ENCODE data around the gene HSF2BP.

Gene HSF2BP

DNA sequence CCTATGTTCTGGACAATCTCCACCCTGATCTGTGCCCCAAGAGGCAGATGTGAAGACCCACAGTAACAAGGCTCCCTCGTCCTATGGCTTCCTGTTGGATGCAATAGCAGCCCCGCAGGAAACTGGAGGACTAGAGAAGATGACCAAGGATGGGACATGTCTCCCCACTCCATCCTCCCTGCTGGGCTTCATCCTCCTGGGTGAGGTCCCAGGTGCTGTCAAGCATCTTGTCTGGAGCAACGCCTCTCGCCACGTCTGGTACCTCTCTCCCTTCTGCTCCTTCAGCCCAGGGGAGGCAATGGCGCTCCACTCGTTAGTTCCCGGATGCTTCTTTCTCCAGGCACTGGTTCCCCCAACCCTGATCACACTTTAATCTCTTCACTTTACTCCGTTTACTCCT, 11.1 kb downstream of the HSF2BP start:
- DNase-seq = no peak

DNA sequence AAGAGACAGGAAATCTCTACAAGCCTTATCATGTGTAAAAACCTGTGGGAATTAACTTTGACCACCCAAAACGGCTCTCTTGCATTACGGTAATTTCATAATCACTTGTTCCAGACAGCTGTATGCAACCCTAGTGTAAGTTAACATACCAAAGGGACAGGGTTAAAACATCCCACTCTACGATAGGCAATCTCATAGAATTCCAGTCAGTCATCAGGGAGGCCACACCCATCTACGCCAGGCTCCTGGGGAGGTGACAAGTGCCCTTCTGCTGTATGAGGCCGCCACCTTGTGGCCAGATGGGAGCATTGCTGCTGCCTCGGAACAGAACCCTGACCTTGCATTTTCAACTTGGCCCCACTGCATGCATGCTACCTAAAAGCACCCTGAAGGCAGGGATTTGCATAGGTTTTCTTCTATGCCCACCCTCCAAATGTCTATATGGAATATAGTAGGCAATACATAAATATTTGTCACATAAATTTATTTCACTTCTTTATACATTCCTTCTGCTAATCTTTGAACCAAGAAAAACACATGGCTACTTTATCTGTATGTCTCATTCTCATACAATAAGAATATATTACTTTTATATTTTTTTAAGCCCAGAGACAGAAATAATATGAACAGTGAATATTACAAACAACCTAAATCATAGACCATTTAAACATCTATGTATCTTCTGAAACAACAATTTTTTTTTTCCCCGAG, 12.6 kb downstream of the HSF2BP start:
- DNase-seq = peak; percentile 76

DNA sequence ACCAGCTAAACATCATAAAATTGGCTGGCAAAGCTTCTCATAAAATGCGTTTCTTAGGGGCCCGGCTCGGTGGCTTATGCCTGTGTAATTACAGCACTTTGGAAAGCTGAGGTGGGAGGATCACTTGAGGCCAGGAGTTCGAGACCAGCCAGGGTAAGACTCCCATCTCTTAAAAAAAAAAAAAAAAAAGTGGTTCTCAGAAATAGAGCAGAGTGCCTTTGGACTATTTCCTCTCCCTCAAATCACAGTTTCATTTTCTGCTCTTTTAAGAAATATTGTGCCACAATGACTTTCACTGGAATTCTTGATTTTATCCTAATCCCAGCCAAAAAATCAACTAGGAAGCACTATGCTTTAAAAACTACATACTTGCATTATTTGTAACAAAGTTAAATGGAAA, 13.3 kb downstream of the HSF2BP start:
- no peak for DNase-seq

DNA sequence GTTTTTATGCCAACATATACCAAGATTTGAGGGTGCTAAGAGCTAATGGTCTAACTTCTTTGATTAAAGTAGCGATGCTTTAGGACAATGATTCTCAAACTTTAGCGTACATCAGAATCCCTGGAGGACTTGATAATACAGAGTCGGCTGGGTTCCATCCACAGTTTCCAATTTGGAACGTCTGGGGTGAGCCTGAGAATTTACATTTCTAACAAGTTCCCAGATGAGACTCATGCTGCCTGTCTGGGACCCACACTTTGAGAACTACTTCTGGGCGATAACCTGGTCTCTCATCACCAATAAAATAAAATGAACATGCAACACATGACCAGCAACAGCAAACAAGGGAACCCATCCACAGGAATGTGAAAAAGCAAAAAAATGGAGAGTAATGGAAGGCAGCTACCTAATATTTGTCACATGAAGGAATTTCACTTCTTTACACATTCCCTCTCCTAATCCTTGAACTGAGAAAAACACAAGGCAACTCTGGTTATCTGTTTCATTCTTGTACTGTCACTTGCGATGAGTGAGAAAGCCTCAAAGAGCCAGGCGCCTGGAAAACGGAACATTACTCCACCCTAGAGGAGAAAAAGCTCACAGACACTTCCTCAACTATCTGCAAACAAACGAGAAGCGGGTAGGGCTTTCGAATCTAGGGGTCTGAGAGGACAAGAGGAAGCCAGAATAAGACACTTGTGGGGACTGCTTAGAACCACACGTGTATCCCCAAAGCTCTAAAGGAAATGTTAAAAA, 14.0 kb downstream of the HSF2BP start:
- DNase-seq = no peak

- DNase-seq = no peak
These were observed 14.7 kb downstream of the HSF2BP start for GRCh38 chr21:43644609-43645008.

- DNase-seq = no peak
These were observed 15.2 kb downstream of the HSF2BP start for GRCh38 chr21:43644071-43644470.

- no peak for DNase-seq
These were observed 16.1 kb downstream of the HSF2BP start for GRCh38 chr21:43643193-43643592.

- no peak for DNase-seq
These were observed 18.9 kb downstream of the HSF2BP start for GRCh38 chr21:43640400-43640799.

DNA sequence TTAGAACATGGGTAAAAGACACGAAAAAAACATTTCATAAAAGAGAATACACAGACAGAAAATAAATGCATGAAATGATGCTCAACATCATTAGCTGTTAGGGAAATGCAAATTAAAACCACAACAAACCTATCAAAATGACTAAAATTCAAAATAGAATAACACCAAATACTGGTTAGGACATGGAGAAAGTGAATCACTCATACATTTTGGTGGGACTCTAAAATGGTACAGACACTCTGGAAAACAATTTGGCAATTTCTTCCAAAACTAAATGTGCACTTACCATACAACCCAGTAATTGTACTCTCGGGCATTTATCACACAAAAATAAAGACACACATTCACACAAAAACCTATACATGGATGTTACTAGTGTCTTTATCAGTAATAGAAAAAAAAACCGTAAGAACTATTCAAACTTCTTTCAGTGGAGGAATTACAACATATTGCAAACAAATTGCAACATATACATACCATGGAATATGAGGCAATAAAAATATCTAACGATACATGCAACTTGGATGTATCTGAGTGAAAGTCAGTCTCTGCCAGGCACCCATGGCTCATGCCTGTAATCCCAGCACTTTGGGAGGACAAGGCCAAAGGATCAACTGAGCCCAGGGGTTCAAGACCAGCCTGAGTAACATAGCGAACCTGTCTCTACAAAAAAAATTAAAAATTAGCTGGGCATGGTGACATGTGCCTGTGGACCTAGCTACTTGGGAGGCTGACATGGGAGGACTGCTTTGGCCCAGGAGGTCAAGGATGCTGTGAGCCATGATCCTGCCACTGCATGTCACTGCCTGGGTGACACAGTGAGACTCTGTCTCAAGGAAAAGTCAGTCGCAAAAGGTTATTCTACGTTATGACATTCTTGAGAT, 19.6 kb downstream of the HSF2BP start:
- no peak for DNase-seq

- no peak for DNase-seq
These were observed 21.6 kb downstream of the HSF2BP start for GRCh38 chr21:43637530-43638158.

DNA sequence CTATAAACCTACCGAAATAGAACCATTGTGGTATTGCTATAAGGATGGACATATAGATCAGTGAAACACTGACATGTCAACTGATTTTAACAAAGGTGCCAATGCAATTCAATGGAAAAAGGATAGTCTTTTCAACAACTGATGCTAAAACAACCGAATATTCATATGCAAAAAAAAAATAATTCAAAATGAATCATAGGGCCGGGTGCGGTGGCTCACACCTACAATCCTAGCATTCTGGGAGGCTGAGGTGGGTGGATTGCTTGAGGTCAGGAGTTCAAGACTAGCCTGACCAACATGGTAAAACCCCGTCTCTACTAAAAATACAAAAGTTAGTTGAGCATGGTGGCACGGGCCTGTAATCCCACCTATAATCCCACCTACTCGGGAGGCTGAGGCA, 23.9 kb downstream of the HSF2BP start:
- DNase-seq = no peak

DNA sequence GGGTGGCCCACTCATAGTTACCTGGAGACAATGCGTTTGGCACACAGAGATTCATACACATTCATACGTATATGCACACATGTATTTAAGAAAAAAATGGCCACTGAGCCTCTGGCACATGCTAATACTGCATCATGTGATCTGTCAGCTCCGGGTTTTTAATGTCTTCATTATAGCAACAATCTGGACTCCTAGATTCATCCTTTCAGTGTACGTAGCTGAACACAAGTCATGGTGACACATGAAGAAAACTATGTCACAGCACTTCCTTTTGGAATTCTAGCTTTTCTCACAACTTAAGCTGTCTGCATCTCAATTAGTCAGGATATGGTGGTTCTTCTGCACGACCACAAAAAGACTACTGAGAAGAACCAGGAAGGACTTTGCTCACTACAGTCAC, 24.7 kb downstream of the HSF2BP start:
- DNase-seq = no peak

- no peak for DNase-seq
These were observed 26.8 kb downstream of the HSF2BP start for GRCh38 chr21:43632373-43632905.

- no peak for DNase-seq
These were observed 27.7 kb downstream of the HSF2BP start for GRCh38 chr21:43631411-43632107.

GRCh38 chr21:43627527-43627926, 31.8 kb downstream of the HSF2BP start:
- no peak for DNase-seq

DNA sequence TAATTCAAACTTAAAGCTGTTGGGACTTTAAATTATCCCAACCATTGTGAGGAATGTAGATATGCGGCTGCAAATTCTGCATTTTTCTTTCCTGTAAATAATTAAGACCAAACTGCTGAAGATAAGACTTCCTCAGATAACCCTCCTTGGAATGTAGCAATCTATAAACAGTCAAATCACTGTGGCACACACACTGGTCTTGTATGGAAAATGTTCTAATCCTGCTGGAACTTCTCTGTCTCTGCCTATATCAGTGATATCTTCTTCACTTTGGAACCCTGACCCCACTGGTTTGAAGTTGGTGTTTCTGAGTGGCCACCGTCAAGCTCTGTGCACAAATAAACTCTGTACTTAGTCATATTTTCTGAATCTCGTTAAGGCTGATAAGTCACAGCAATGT, 32.9 kb downstream of the HSF2BP start:
- no peak for DNase-seq

- no peak for DNase-seq
These were observed 34.9 kb downstream of the HSF2BP start for GRCh38 chr21:43624339-43624738.

DNA sequence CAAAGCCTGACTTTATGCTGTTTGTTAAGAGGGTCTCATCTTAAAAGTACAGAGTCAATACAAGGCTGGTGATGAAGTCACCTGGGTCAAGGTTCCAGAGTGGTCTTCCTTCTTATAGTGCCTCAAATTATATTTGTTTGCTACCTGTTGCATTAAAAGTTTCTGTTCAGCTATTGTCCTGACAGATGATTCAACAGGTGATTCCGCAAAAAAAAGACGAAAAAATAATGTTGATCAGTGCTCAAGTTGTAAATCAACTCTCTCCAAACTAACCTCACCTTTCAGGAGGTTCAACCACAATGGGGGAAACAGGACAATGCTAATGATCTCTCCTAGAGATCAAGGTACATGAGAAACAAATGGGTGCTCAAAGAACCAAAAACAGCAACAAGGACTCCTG, 35.7 kb downstream of the HSF2BP start:
- DNase-seq = no peak

GRCh38 chr21:43622796-43623195, 36.5 kb downstream of the HSF2BP start:
- DNase-seq = no peak

GRCh38 chr21:43619856-43620255, 39.4 kb downstream of the HSF2BP start:
- DNase-seq = no peak

- no peak for DNase-seq
These were observed 39.9 kb downstream of the HSF2BP start for GRCh38 chr21:43619344-43619743.

- DNase-seq = no peak
These were observed 40.3 kb downstream of the HSF2BP start for GRCh38 chr21:43618940-43619339.
